A549 (cell line): ENCODE results near the gene ACSM5.

Experiments used
- HOXA7 ChIP-seq: fragments of 250-450 bp; sonication (Bioruptor Pico); IDR thresholded peaks from 2 replicates; pipeline ENCODE4 v1.5.0; 2020; ENCODE audit warnings: mild to moderate bottlenecking, moderate library complexity
- JUN ChIP-seq, 2 experiments: fragments of >200 bp; sonication (Bioruptor Twin); formaldehyde crosslinking; IDR thresholded peaks; 2 replicates in 1 of 2; 3 replicates in 1 of 2; pipeline ENCODE4 v1.6.1; 2016 to 2017
- KDM5A ChIP-seq: fragments of 200-600 bp; sonication (generic); IDR thresholded peaks from 2 replicates; pipeline ENCODE4 v1.6.1; 2016; ENCODE audit warnings: antibody characterized with exemption, mild to moderate bottlenecking
- POLR2A ChIP-seq: IDR thresholded peaks from 2 replicates; pipeline ENCODE4 v1.6.1; 2012; ENCODE audit warnings: mild to moderate bottlenecking, low read length
- TF ChIP-seq, protein P1 (sequence below): fragments of >200 bp; sonication (Bioruptor Twin); formaldehyde crosslinking; IDR thresholded peaks from 3 replicates; pipeline ENCODE4 v1.5.1; 2016
- TF ChIP-seq, protein P2 (sequence below): fragments of >200 bp; sonication (Bioruptor Twin); formaldehyde crosslinking; IDR thresholded peaks from 3 replicates; pipeline ENCODE4 v1.6.1; 2016
- TF ChIP-seq, protein P3 (sequence below): IDR thresholded peaks from 2 replicates; pipeline ENCODE4 v1.6.1; 2012; ENCODE audit warnings: low read depth, borderline replicate concordance

DNA sequence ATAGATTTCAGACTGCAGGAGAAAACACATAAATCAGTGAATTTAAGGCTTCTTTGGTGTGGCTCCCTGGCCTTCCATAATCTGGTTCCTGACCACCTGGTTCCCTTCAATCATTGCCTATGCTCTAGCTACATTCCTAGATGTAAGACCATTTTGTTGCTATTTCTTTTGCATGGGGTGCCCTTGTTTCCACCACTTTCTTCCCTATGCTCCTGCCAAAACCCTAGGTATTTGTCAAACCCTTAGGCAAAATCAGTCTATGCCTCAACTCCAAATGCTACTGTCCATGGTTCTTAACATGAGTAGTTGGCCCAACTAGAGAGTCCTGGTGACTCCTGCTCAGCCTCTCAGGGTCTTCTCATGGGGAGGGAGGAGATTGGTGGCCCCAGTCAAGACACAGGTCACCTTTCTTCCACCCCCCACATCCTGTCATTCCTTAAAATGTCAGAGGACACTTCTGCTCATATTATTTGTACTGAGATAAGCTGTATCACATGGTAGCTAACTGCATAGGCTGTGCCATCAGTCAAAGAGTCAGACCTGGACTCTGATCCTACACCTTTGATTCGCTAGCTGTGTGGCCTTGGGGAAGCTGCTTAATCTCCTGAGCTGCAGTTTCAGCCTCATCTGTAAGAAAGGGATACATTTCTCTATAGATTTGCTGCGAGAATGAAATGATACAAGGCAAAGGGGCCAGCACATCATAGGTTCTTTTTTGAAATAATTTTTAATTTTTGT, 15.0 kb downstream of the ACSM5 start:
- TF ChIP-seq JUN (IDR thresholded peaks at IDR 0.05) = no peak
- TF ChIP-seq, protein P1, sequence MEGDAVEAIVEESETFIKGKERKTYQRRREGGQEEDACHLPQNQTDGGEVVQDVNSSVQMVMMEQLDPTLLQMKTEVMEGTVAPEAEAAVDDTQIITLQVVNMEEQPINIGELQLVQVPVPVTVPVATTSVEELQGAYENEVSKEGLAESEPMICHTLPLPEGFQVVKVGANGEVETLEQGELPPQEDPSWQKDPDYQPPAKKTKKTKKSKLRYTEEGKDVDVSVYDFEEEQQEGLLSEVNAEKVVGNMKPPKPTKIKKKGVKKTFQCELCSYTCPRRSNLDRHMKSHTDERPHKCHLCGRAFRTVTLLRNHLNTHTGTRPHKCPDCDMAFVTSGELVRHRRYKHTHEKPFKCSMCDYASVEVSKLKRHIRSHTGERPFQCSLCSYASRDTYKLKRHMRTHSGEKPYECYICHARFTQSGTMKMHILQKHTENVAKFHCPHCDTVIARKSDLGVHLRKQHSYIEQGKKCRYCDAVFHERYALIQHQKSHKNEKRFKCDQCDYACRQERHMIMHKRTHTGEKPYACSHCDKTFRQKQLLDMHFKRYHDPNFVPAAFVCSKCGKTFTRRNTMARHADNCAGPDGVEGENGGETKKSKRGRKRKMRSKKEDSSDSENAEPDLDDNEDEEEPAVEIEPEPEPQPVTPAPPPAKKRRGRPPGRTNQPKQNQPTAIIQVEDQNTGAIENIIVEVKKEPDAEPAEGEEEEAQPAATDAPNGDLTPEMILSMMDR = no peak
- no peak for TF ChIP-seq POLR2A
- no peak for TF ChIP-seq HOXA7 (CRISPR knock-in tag)
- no peak for TF ChIP-seq KDM5A
- TF ChIP-seq, protein P2, sequence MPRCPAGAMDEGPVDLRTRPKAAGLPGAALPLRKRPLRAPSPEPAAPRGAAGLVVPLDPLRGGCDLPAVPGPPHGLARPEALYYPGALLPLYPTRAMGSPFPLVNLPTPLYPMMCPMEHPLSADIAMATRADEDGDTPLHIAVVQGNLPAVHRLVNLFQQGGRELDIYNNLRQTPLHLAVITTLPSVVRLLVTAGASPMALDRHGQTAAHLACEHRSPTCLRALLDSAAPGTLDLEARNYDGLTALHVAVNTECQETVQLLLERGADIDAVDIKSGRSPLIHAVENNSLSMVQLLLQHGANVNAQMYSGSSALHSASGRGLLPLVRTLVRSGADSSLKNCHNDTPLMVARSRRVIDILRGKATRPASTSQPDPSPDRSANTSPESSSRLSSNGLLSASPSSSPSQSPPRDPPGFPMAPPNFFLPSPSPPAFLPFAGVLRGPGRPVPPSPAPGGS = no peak
- TF ChIP-seq, protein P3, sequence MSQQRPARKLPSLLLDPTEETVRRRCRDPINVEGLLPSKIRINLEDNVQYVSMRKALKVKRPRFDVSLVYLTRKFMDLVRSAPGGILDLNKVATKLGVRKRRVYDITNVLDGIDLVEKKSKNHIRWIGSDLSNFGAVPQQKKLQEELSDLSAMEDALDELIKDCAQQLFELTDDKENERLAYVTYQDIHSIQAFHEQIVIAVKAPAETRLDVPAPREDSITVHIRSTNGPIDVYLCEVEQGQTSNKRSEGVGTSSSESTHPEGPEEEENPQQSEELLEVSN = no peak
